K562 (cell line): ENCODE results near the gene POLN. TPM values are rescaled to one million over a fixed set of nuclear protein-coding genes. Genes with fewer than 3 reads are reported as not detected.
"Not testable (repeated sequence)": the region's sequence is repeated elsewhere in the genome, so short reads cannot be mapped to it uniquely, and the experiment has no call there.

ENCODE experiments used
- ATAC-seq: fragments of 200-7000 bp; cut with Tn5 transposase; 3 replicates; pipeline ENCODE4 v1.9.1; 2020; ENCODE audit warnings: moderate library complexity
- BruUV-seq: library from RNA; stranded (reverse); fragments of 400-500 nt; replicated peaks from 2 replicates; lab custom pipeline; 2021; lab: Mats Ljungman, UMichigan
- CTCF ChIA-PET: fragments of 300-600 bp; formaldehyde crosslinking; extraction: SDS; loops from one replicate; lab custom pipeline; 2021; ENCODE audit warnings: low intra/inter-chr PET ratio; lab: Yijun Ruan, JAX
- POLR2A ChIA-PET: fragments of 300-600, 350-650 bp; sonication (Branson Sonifier 250); formaldehyde crosslinking; extraction: SDS; loops from one replicate; lab custom pipeline; 2021; ENCODE audit warnings: antibody characterized with exemption, inconsistent platforms; lab: Yijun Ruan, JAX
- DNase-seq, 4 experiments: peaks; one replicate each; pipeline versions ENCODE4 v3.0.0 to v3.0.0-alpha.2; 2011 to 2018; ENCODE audit warnings: low spot score in 3 of 4, mixed read lengths in 3 of 4; ENCODE audit errors: extremely low read depth in 1 of 4
- FAIRE-seq: peaks from 2 replicates; lab custom pipeline; 2011; peaks lifted over from hg19 to GRCh38; lab: Jason Lieb, UNC
- H2AFZ ChIP-seq: 2 replicates; pipeline ENCODE4 v1.6.0; 2011; ENCODE audit warnings: low read depth, low read length, control low read depth, inconsistent platforms
- H3K27ac ChIP-seq: fragments of 200-600 bp; 3 replicates; pipeline ENCODE4 v1.8.0; 2011; ENCODE audit warnings: low read depth, mild to moderate bottlenecking, control low read depth, inconsistent platforms, low read length, moderate library complexity, mixed read lengths; ENCODE audit errors: extremely low read depth
- H3K27me3 ChIP-seq, 2 experiments: fragments of 300-600 bp in 1 of 2; 2 replicates in 1 of 2; 3 replicates in 1 of 2; pipeline versions ENCODE4 v1.6.0 to v1.8.0; 2011; ENCODE audit warnings: inconsistent platforms in 2 of 2, low read length in 2 of 2, mild to moderate bottlenecking in 1 of 2, mixed read lengths in 1 of 2, moderate library complexity in 1 of 2; ENCODE audit not compliant: control insufficient read depth in 2 of 2, insufficient read depth in 2 of 2
- H3K36me3 ChIP-seq: fragments of 300-600 bp; 3 replicates; pipeline ENCODE4 v1.8.0; 2011; ENCODE audit warnings: mild to moderate bottlenecking, low read length, inconsistent platforms; ENCODE audit not compliant: control insufficient read depth, insufficient read depth
- H3K4me1 ChIP-seq, 2 experiments: fragments of 200-600 bp in 1 of 2; replicated peaks in 1 of 2; 2 replicates in 1 of 2; 3 replicates in 1 of 2; pipeline versions ENCODE4 v1.5.1 to v1.8.0; 2011; ENCODE audit warnings: inconsistent platforms in 2 of 2, low read length in 2 of 2, mild to moderate bottlenecking in 1 of 2, mixed read lengths in 1 of 2, moderate library complexity in 1 of 2; ENCODE audit not compliant: control insufficient read depth in 2 of 2, insufficient read depth in 2 of 2
- H3K4me2 ChIP-seq: 2 replicates; pipeline ENCODE4 v1.6.1; 2011; ENCODE audit warnings: low read length, control low read depth, inconsistent platforms, mixed read lengths; ENCODE audit not compliant: insufficient read depth
- H3K4me3 ChIP-seq: fragments of 200-600 bp; sonication (generic), shearing (Covaris generic); 2 replicates; pipeline ENCODE4 v1.5.1; 2016; ENCODE audit warnings: control low read depth, inconsistent platforms
- H3K79me2 ChIP-seq: fragments of 200-600 bp; 3 replicates; pipeline ENCODE4 v1.8.0; 2011; ENCODE audit warnings: low read length, inconsistent platforms; ENCODE audit not compliant: control insufficient read depth, insufficient read depth
- H3K9ac ChIP-seq, 2 experiments: 2 replicates each; pipeline versions ENCODE4 v1.6.0 to v1.6.1; 2011; ENCODE audit warnings: low read depth in 2 of 2, low read length in 2 of 2, control low read depth in 1 of 2, inconsistent platforms in 1 of 2, mild to moderate bottlenecking in 1 of 2, mixed read lengths in 1 of 2; ENCODE audit not compliant: insufficient read depth in 1 of 2
- H3K9me1 ChIP-seq: one replicate; pipeline ENCODE4 v1.6.0; 2011; ENCODE audit warnings: inconsistent platforms, mild to moderate bottlenecking, low read length, moderate library complexity; ENCODE audit not compliant: control insufficient read depth, insufficient read depth
- H3K9me3 ChIP-seq: replicated peaks from 2 replicates; pipeline ENCODE4 v1.5.1; 2011; ENCODE audit warnings: low read depth, low read length, inconsistent platforms; ENCODE audit not compliant: control insufficient read depth, insufficient read depth
- H4K20me1 ChIP-seq: replicated peaks from 2 replicates; pipeline ENCODE4 v1.6.1; 2011; ENCODE audit warnings: low read length, inconsistent platforms, mixed read lengths; ENCODE audit not compliant: control insufficient read depth, insufficient read depth
- TRIM24 ChIP-seq, 2 experiments: fragments of 450-650 bp; IDR thresholded peaks; 2 replicates each; pipeline ENCODE4 v1.6.1; 2016
- WGBS: fragments of 100-300 bp; shearing (Covaris generic); methylation state at CpG from one replicate; pipeline ENCODE4 v1.1.6; 2016; ENCODE audit warnings: low coverage, mixed read lengths; ENCODE audit not compliant: insufficient coverage; ENCODE audit errors: missing lambda C conversion rate; 5-methylcytosine and 5-hydroxymethylcytosine counted together
- in situ Hi-C: fragments of 300-500 bp; cut with MboI; formaldehyde crosslinking; loops from 4 replicates; pipeline ENCODE4 v1.15.0; 2018; ENCODE audit warnings: inconsistent platforms, mixed read lengths
- intact Hi-C: fragments of 100-400 bp; cut with micrococcal nuclease; formaldehyde crosslinking; loops from 2 replicates; pipeline ENCODE4 v1.14.2; 2022
- polyA plus RNA-seq, 8 experiments: library from polyadenylated mRNA; depleted of rRNA in 4 of 8; stranded (reverse) in 5 of 8; unstranded in 3 of 8; fragments of >200 nt; fragmentation: Nextera tagmentation in 2 of 8; fragmentation: Illumina TruSeq in 1 of 8; extraction: Ambion mirVana in 2 of 8; extraction: Trizol in 1 of 8; gene quantifications; 2 replicates each; pipeline versions ENCODE4 v1.2.1 to v1.2.3, GENCODE V29; 2011 to 2014; ENCODE audit warnings: inconsistent platforms in 1 of 8, missing spikeins in 1 of 8
- total RNA-seq, 7 experiments: library from RNA; depleted of rRNA in 6 of 7; stranded (reverse); fragments of >200 nt in 6 of 7; fragmentation: Illumina TruSeq in 2 of 7; extraction: Trizol in 2 of 7; gene quantifications; 2 replicates each; pipeline versions ENCODE4 v1.2.1 to v1.2.3, GENCODE V29; 2011 to 2021; ENCODE audit warnings: low replicate concordance in 1 of 7
- TF ChIP-seq, protein P1 (sequence below), 2 experiments: fragments of 450-650 bp; IDR thresholded peaks; 2 replicates each; pipeline ENCODE4 v1.6.1; 2018; ENCODE audit warnings: mild to moderate bottlenecking in 2 of 2, low read depth in 1 of 2; ENCODE audit not compliant: partially characterized antibody in 2 of 2

The POLN gene
- total and polyA plus RNA-seq, 9 of the 15 experiments (the other 6 are each of a cell fraction or from before 2014, with no cell fraction given): 0.08 to 0.91 (median 0.32) TPM

DNA sequence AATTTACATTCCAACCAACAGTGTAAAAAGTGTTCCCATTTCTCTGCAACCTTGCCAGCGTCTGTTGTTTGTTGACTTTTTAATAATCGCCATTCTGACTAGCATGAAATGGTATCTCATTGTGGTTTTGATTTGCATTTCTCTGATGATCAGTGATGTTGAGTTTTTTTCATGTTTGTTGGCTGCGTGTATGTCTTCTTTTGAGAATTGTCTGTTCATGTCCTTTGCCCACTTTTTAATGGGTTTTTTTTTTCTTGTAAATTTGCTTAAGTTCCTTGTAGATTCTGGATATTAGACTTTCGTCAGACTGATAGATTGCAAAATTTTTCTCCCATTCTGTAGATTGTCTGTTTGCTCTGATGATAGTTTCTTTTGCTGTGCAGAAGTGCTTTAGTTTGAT is 214.8 kb downstream of the POLN start:
- H3K79me2 ChIP-seq, H3K4me2 ChIP-seq, H3K9me1 ChIP-seq, H3K27ac ChIP-seq, H4K20me1 ChIP-seq, FAIRE-seq, BruUV-seq, H3K9me3 ChIP-seq, in situ Hi-C loops, H3K36me3 ChIP-seq, H2AFZ ChIP-seq, intact Hi-C loops, ATAC-seq, H3K4me1 ChIP-seq, H3K4me3 ChIP-seq, DNase-seq, CTCF ChIA-PET, POLR2A ChIA-PET, H3K27me3 ChIP-seq, H3K9ac ChIP-seq: not testable (repeated sequence)
- 12% methylated on average over 4 of the region's 4 CpGs for WGBS
- TF ChIP-seq, protein P1, sequence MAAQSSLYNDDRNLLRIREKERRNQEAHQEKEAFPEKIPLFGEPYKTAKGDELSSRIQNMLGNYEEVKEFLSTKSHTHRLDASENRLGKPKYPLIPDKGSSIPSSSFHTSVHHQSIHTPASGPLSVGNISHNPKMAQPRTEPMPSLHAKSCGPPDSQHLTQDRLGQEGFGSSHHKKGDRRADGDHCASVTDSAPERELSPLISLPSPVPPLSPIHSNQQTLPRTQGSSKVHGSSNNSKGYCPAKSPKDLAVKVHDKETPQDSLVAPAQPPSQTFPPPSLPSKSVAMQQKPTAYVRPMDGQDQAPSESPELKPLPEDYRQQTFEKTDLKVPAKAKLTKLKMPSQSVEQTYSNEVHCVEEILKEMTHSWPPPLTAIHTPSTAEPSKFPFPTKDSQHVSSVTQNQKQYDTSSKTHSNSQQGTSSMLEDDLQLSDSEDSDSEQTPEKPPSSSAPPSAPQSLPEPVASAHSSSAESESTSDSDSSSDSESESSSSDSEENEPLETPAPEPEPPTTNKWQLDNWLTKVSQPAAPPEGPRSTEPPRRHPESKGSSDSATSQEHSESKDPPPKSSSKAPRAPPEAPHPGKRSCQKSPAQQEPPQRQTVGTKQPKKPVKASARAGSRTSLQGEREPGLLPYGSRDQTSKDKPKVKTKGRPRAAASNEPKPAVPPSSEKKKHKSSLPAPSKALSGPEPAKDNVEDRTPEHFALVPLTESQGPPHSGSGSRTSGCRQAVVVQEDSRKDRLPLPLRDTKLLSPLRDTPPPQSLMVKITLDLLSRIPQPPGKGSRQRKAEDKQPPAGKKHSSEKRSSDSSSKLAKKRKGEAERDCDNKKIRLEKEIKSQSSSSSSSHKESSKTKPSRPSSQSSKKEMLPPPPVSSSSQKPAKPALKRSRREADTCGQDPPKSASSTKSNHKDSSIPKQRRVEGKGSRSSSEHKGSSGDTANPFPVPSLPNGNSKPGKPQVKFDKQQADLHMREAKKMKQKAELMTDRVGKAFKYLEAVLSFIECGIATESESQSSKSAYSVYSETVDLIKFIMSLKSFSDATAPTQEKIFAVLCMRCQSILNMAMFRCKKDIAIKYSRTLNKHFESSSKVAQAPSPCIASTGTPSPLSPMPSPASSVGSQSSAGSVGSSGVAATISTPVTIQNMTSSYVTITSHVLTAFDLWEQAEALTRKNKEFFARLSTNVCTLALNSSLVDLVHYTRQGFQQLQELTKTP (IDR thresholded peaks at IDR 0.05; ENCODE audit: low read depth in 1 of 2, partially characterized antibody in 2 of 2): peak in 1 of 2 experiments; percentile 93
- TF ChIP-seq TRIM24 (IDR thresholded peaks at IDR 0.05): 0 out of 4 replicates have a peak, but pooled peaks of 1 of the 2 experiments have one; percentile 11
